AG10803 (cell line): ENCODE data around the gene HNRNPM.

Experiments used
- DNase-seq: peaks from one replicate; pipeline ENCODE4 v3.0.0; 2010; ENCODE audit warnings: low read depth
- H3K4me3 ChIP-seq: 2 replicates; pipeline ENCODE4 v1.5.1; 2011; ENCODE audit warnings: mild to moderate bottlenecking, low read length, control low read depth
- CTCF ChIP-seq: conservative IDR thresholded peaks from 2 replicates; pipeline ENCODE4 v1.5.1; 2011; ENCODE audit warnings: mild to moderate bottlenecking, low read length, control low read depth, inconsistent platforms

The HNRNPM gene

GRCh38 chr19:8449830-8450229 lies 5.1 kb downstream of the HNRNPM start:
- no peak overlapping the region for H3K4me3 ChIP-seq
- no peak for TF ChIP-seq CTCF
- no peak for DNase-seq

- DNase-seq = no peak
- TF ChIP-seq CTCF = no peak
- H3K4me3 ChIP-seq = no peak overlapping the region
Observed at GRCh38 chr19:8451377-8451776, 6.6 kb downstream of the HNRNPM start.

GRCh38 chr19:8451885-8452284 lies 7.1 kb downstream of the HNRNPM start:
- TF ChIP-seq CTCF = no peak
- no peak overlapping the region for H3K4me3 ChIP-seq
- peak; percentile 62 for DNase-seq

GRCh38 chr19:8452446-8453123 lies 7.8 kb downstream of the HNRNPM start:
- H3K4me3 ChIP-seq = no peak overlapping the region
- no peak for TF ChIP-seq CTCF
- no peak for DNase-seq

GRCh38 chr19:8453616-8454015 lies 8.8 kb downstream of the HNRNPM start:
- DNase-seq = no peak
- TF ChIP-seq CTCF = no peak

GRCh38 chr19:8454218-8454617 lies 9.4 kb downstream of the HNRNPM start:
- H3K4me3 ChIP-seq = no peak overlapping the region
- TF ChIP-seq CTCF = no peak
- no peak for DNase-seq

More at GRCh38 chr19:8453616-8454015, 8.8 kb downstream of the HNRNPM start:
- H3K4me3 ChIP-seq = no peak overlapping the region

GRCh38 chr19:8455018-8455417 lies 10.2 kb downstream of the HNRNPM start:
- no peak overlapping the region for H3K4me3 ChIP-seq
- no peak for TF ChIP-seq CTCF
- no peak for DNase-seq
